SK-N-SH (cell line): ENCODE results near the gene XAGE2. TPM values are rescaled to one million over a fixed set of nuclear protein-coding genes. Genes with fewer than 3 reads are reported as not detected.
"Not testable (repeated sequence)": the region's sequence is repeated elsewhere in the genome, so short reads cannot be mapped to it uniquely, and the experiment has no call there.

Experiments used
- CTCF ChIA-PET: fragments of 300-600, 350-600 bp; formaldehyde crosslinking; extraction: SDS; loops from one replicate; lab custom pipeline; 2021; lab: Yijun Ruan, JAX
- POLR2A ChIA-PET: fragments of 350-600 bp; sonication (Branson Sonifier 250); formaldehyde crosslinking; extraction: SDS; loops from one replicate; lab custom pipeline; 2020; ENCODE audit warnings: antibody characterized with exemption, inconsistent platforms; lab: Yijun Ruan, JAX
- DNase-seq: peaks from one replicate; pipeline ENCODE4 v3.0.0; 2012
- H2AFZ ChIP-seq: fragments of 200-600 bp; sonication (generic); 2 replicates; pipeline ENCODE4 v1.8.1; 2016; ENCODE audit warnings: antibody characterized with exemption, mild to moderate bottlenecking, low read depth
- H3F3A ChIP-seq: fragments of 200-600 bp; sonication (generic); replicated peaks from 2 replicates; pipeline ENCODE3; 2016; ENCODE audit warnings: antibody characterized with exemption, mild to moderate bottlenecking; ENCODE audit not compliant: insufficient read depth
- H3K27ac ChIP-seq, 2 experiments: fragments of 200-500 bp in 1 of 2; fragments of 200-600 bp in 1 of 2; sonication (Bioruptor generic) in 1 of 2; sonication (generic), shearing (Covaris generic) in 1 of 2; 2 replicates each; pipeline versions ENCODE4 v1.5.1 to v1.6.1; 2014 to 2016; ENCODE audit warnings: low read depth in 2 of 2, inconsistent platforms in 1 of 2, low read length in 1 of 2, mild to moderate bottlenecking in 1 of 2, mixed read lengths in 1 of 2
- H3K27me3 ChIP-seq: fragments of 200-600 bp; sonication (generic), shearing (Covaris generic); 2 replicates; pipeline ENCODE4 v1.6.1; 2016; ENCODE audit warnings: mixed run types; ENCODE audit not compliant: insufficient read depth
- H3K36me3 ChIP-seq, 2 experiments: fragments of 200-500 bp in 1 of 2; fragments of 200-600 bp in 1 of 2; sonication (Bioruptor generic) in 1 of 2; sonication (generic) in 1 of 2; replicated peaks in 1 of 2; 2 replicates each; pipeline versions ENCODE3 to v1.5.1; 2014 to 2016; ENCODE audit warnings: low read length in 1 of 2, mild to moderate bottlenecking in 1 of 2; ENCODE audit not compliant: insufficient read depth in 2 of 2, control insufficient read depth in 1 of 2
- H3K4me1 ChIP-seq, 2 experiments: fragments of 200-500 bp in 1 of 2; fragments of 200-600 bp in 1 of 2; sonication (Bioruptor generic) in 1 of 2; sonication (generic), shearing (Covaris generic) in 1 of 2; 2 replicates each; pipeline versions ENCODE4 v1.5.1 to v1.6.1; 2014 to 2016; ENCODE audit warnings: low read depth in 1 of 2, low read length in 1 of 2, mixed run types in 1 of 2; ENCODE audit not compliant: insufficient read depth in 2 of 2, control insufficient read depth in 1 of 2
- H3K4me2 ChIP-seq: fragments of 200-600 bp; sonication (generic), shearing (Covaris generic); 2 replicates; pipeline ENCODE4 v1.6.1; 2017; ENCODE audit warnings: mixed run types
- H3K4me3 ChIP-seq, 2 experiments: fragments of 200-500 bp in 1 of 2; fragments of 200-600 bp in 1 of 2; sonication (Bioruptor generic) in 1 of 2; sonication (generic), shearing (Covaris generic) in 1 of 2; 2 replicates each; pipeline versions ENCODE4 v1.5.1 to v1.8.1; 2014 to 2016; ENCODE audit warnings: low read depth in 2 of 2, inconsistent platforms in 1 of 2, low read length in 1 of 2, mild to moderate bottlenecking in 1 of 2, mixed read lengths in 1 of 2, moderate library complexity in 1 of 2
- H3K79me2 ChIP-seq: fragments of 200-600 bp; sonication (generic); 2 replicates; pipeline ENCODE4 v1.8.1; 2017; ENCODE audit warnings: mild to moderate bottlenecking; ENCODE audit not compliant: insufficient read depth
- H3K9ac ChIP-seq: fragments of 200-600 bp; sonication (generic); 2 replicates; pipeline ENCODE4 v1.6.1; 2017; ENCODE audit warnings: mixed run types
- H3K9me2 ChIP-seq: fragments of 200-600 bp; sonication (generic); 2 replicates; pipeline ENCODE4 v1.6.1; 2017; ENCODE audit warnings: mixed run types
- H3K9me3 ChIP-seq: fragments of 200-600 bp; sonication (generic); 2 replicates; pipeline ENCODE4 v1.6.1; 2017; ENCODE audit warnings: mixed run types, mild to moderate bottlenecking, moderate library complexity
- H4K20me1 ChIP-seq: fragments of 200-600 bp; sonication (generic); 2 replicates; pipeline ENCODE4 v1.6.1; 2017; ENCODE audit warnings: mild to moderate bottlenecking, mixed run types; ENCODE audit not compliant: insufficient read depth
- ELF1 ChIP-seq: IDR thresholded peaks from 2 replicates; pipeline ENCODE4 v1.4.0; 2012
- EP300 ChIP-seq, 2 experiments: IDR thresholded peaks; 2 replicates each; pipeline versions ENCODE4 v1.4.0 to v1.6.1; 2012; ENCODE audit warnings: borderline replicate concordance in 1 of 2, low read depth in 1 of 2, low read length in 1 of 2
- FOSL2 ChIP-seq: IDR thresholded peaks from 2 replicates; pipeline ENCODE4 v1.4.0; 2012; ENCODE audit warnings: low read depth, mild to moderate bottlenecking, moderate library complexity, borderline replicate concordance
- FOXM1 ChIP-seq: IDR thresholded peaks from 2 replicates; pipeline ENCODE4 v1.4.0; 2012; ENCODE audit warnings: low read depth, mild to moderate bottlenecking
- GABPA ChIP-seq: IDR thresholded peaks from 2 replicates; pipeline ENCODE4 v1.4.0; 2012; ENCODE audit warnings: low read depth, mild to moderate bottlenecking
- GATA2 ChIP-seq: sonication (generic); formaldehyde crosslinking; IDR thresholded peaks from 2 replicates; pipeline ENCODE4 v1.5.0; 2020; ENCODE audit warnings: mild to moderate bottlenecking, missing genetic modification reagents
- JUND ChIP-seq: IDR thresholded peaks from 2 replicates; pipeline ENCODE4 v1.4.0; 2012
- NFIC ChIP-seq: IDR thresholded peaks from 2 replicates; pipeline ENCODE4 v1.4.0; 2012; ENCODE audit warnings: borderline replicate concordance
- RCOR1 ChIP-seq: fragments of 150-350 bp; IDR thresholded peaks from 2 replicates; pipeline ENCODE4 v1.6.1; 2017; ENCODE audit warnings: antibody characterized with exemption, low read length
- SIN3A ChIP-seq: IDR thresholded peaks from 2 replicates; pipeline ENCODE4 v1.6.1; 2012; ENCODE audit warnings: low read depth, mild to moderate bottlenecking, low read length, moderate library complexity, borderline replicate concordance
- SMC3 ChIP-seq: IDR thresholded peaks from 2 replicates; pipeline ENCODE4 v1.6.1; 2012; ENCODE audit warnings: low read depth, low read length, improper control_type of control experiment
- TEAD4 ChIP-seq: IDR thresholded peaks from 2 replicates; pipeline ENCODE4 v1.4.0; 2012; ENCODE audit warnings: mild to moderate bottlenecking, borderline replicate concordance; ENCODE audit not compliant: insufficient read depth
- YY1 ChIP-seq: IDR thresholded peaks from 2 replicates; pipeline ENCODE4 v1.4.0; 2012; ENCODE audit warnings: low read depth, mild to moderate bottlenecking
- WGBS: methylation state at CpG from one replicate; pipeline ENCODE4 v1.1.6; 2017; ENCODE audit warnings: low lambda C conversion rate; 5-methylcytosine and 5-hydroxymethylcytosine counted together
- polyA plus RNA-seq, 3 experiments: library from polyadenylated mRNA; depleted of rRNA; stranded (reverse); fragments of >200 nt; gene quantifications; 2 replicates each; pipeline ENCODE4 v1.2.3, GENCODE V29; 2012
- TF ChIP-seq, protein P1 (sequence below): IDR thresholded peaks from 2 replicates; pipeline ENCODE4 v1.6.1; 2012; ENCODE audit warnings: mild to moderate bottlenecking, low read depth, low read length, moderate library complexity
- TF ChIP-seq, protein P2 (sequence below): IDR thresholded peaks from 2 replicates; pipeline ENCODE4 v1.4.0; 2012; ENCODE audit warnings: low read depth, borderline replicate concordance
- TF ChIP-seq, protein P3 (sequence below): IDR thresholded peaks from 2 replicates; pipeline ENCODE4; 2012
- TF ChIP-seq, protein P4 (sequence below): fragments of 150-350 bp; IDR thresholded peaks from 2 replicates; pipeline ENCODE4 v1.6.1; 2016; ENCODE audit warnings: mild to moderate bottlenecking, low read depth, low read length
- TF ChIP-seq, protein P5 (sequence below): fragments of 150-350 bp; IDR thresholded peaks from 2 replicates; pipeline ENCODE4 v1.6.1; 2017; ENCODE audit warnings: antibody characterized with exemption, low read length, low read depth, borderline replicate concordance
- TF ChIP-seq, protein P6 (sequence below): IDR thresholded peaks from 2 replicates; pipeline ENCODE4 v1.4.0; 2012; ENCODE audit warnings: low read depth
- TF ChIP-seq, protein P7 (sequence below): fragments of 200-600 bp; sonication (generic); IDR thresholded peaks from 2 replicates; pipeline ENCODE4 v1.6.1; 2017; ENCODE audit warnings: antibody characterized with exemption, mild to moderate bottlenecking, moderate library complexity

Gene XAGE2
- polyA plus RNA-seq, 1 of the 3 experiments (the other 2 are of a cell fraction): 0.13 TPM

DNA sequence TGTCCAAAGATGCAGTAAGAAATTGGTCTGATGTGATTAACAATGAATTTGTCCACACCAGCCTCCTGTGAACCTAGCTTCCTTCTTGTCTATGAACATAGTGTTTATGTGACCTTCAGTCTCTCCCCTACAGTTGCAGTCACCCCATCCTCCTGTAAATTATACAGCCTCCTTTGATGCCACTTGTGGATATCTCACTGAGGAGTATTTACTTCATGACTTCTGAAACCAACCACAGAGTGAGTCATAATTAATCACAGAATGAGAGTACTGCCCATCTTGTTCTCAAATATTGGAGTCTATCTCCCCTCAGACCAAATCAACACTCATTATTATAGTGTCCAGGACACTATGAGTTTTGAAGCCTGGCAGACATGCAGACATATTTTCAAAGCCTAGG, 27.3 kb upstream of the XAGE2 start:
- no peaks in the 10 kb centered on the region for H3K4me1 ChIP-seq
- H3K4me3 ChIP-seq: no peak overlapping the region
- no peak overlapping the region for H2AFZ ChIP-seq
- no peaks in the 10 kb centered on the region for H3K36me3 ChIP-seq
- ChIA-PET CTCF (no interaction called here), POLR2A (no interaction called here)
- no peak for DNase-seq
- no peaks in the 10 kb centered on the region for H4K20me1 ChIP-seq
- H3K4me2 ChIP-seq: no peak overlapping the region
- H3K79me2 ChIP-seq: no peaks in the 10 kb centered on the region
- no peak overlapping the region for H3K9ac ChIP-seq
- H3K27ac ChIP-seq: no peak overlapping the region
- H3K9me2 ChIP-seq: no peaks in the 10 kb centered on the region
- no peak for TF ChIP-seq YY1
- TF ChIP-seq, protein P1, sequence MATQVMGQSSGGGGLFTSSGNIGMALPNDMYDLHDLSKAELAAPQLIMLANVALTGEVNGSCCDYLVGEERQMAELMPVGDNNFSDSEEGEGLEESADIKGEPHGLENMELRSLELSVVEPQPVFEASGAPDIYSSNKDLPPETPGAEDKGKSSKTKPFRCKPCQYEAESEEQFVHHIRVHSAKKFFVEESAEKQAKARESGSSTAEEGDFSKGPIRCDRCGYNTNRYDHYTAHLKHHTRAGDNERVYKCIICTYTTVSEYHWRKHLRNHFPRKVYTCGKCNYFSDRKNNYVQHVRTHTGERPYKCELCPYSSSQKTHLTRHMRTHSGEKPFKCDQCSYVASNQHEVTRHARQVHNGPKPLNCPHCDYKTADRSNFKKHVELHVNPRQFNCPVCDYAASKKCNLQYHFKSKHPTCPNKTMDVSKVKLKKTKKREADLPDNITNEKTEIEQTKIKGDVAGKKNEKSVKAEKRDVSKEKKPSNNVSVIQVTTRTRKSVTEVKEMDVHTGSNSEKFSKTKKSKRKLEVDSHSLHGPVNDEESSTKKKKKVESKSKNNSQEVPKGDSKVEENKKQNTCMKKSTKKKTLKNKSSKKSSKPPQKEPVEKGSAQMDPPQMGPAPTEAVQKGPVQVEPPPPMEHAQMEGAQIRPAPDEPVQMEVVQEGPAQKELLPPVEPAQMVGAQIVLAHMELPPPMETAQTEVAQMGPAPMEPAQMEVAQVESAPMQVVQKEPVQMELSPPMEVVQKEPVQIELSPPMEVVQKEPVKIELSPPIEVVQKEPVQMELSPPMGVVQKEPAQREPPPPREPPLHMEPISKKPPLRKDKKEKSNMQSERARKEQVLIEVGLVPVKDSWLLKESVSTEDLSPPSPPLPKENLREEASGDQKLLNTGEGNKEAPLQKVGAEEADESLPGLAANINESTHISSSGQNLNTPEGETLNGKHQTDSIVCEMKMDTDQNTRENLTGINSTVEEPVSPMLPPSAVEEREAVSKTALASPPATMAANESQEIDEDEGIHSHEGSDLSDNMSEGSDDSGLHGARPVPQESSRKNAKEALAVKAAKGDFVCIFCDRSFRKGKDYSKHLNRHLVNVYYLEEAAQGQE: no peak
- no peak for TF ChIP-seq JUND
- no peak for TF ChIP-seq SIN3A
- TF ChIP-seq, protein P2, sequence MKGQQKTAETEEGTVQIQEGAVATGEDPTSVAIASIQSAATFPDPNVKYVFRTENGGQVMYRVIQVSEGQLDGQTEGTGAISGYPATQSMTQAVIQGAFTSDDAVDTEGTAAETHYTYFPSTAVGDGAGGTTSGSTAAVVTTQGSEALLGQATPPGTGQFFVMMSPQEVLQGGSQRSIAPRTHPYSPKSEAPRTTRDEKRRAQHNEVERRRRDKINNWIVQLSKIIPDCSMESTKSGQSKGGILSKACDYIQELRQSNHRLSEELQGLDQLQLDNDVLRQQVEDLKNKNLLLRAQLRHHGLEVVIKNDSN: no peak
- TF ChIP-seq GABPA: no peak
- no peak for TF ChIP-seq RCOR1
- TF ChIP-seq FOSL2: no peak
- no peak for TF ChIP-seq TEAD4
- TF ChIP-seq GATA2: no peak
- no peak for TF ChIP-seq ELF1
- TF ChIP-seq, protein P3, sequence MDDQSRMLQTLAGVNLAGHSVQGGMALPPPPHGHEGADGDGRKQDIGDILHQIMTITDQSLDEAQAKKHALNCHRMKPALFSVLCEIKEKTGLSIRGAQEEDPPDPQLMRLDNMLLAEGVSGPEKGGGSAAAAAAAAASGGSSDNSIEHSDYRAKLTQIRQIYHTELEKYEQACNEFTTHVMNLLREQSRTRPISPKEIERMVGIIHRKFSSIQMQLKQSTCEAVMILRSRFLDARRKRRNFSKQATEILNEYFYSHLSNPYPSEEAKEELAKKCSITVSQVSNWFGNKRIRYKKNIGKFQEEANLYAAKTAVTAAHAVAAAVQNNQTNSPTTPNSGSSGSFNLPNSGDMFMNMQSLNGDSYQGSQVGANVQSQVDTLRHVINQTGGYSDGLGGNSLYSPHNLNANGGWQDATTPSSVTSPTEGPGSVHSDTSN: no peak
- TF ChIP-seq, protein P4, sequence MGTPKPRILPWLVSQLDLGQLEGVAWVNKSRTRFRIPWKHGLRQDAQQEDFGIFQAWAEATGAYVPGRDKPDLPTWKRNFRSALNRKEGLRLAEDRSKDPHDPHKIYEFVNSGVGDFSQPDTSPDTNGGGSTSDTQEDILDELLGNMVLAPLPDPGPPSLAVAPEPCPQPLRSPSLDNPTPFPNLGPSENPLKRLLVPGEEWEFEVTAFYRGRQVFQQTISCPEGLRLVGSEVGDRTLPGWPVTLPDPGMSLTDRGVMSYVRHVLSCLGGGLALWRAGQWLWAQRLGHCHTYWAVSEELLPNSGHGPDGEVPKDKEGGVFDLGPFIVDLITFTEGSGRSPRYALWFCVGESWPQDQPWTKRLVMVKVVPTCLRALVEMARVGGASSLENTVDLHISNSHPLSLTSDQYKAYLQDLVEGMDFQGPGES: no peak
- TF ChIP-seq FOXM1: no peak
- no peak for TF ChIP-seq NFIC
- TF ChIP-seq, protein P5, sequence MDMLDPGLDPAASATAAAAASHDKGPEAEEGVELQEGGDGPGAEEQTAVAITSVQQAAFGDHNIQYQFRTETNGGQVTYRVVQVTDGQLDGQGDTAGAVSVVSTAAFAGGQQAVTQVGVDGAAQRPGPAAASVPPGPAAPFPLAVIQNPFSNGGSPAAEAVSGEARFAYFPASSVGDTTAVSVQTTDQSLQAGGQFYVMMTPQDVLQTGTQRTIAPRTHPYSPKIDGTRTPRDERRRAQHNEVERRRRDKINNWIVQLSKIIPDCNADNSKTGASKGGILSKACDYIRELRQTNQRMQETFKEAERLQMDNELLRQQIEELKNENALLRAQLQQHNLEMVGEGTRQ: no peak
- no peak for TF ChIP-seq EP300 (IDR thresholded peaks at IDR 0.05; ENCODE audit: borderline replicate concordance in 1 of 2, low read depth in 1 of 2, low read length in 1 of 2)
- TF ChIP-seq, protein P6, sequence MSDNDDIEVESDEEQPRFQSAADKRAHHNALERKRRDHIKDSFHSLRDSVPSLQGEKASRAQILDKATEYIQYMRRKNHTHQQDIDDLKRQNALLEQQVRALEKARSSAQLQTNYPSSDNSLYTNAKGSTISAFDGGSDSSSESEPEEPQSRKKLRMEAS: no peak
- no peak for TF ChIP-seq SMC3
- TF ChIP-seq, protein P7, sequence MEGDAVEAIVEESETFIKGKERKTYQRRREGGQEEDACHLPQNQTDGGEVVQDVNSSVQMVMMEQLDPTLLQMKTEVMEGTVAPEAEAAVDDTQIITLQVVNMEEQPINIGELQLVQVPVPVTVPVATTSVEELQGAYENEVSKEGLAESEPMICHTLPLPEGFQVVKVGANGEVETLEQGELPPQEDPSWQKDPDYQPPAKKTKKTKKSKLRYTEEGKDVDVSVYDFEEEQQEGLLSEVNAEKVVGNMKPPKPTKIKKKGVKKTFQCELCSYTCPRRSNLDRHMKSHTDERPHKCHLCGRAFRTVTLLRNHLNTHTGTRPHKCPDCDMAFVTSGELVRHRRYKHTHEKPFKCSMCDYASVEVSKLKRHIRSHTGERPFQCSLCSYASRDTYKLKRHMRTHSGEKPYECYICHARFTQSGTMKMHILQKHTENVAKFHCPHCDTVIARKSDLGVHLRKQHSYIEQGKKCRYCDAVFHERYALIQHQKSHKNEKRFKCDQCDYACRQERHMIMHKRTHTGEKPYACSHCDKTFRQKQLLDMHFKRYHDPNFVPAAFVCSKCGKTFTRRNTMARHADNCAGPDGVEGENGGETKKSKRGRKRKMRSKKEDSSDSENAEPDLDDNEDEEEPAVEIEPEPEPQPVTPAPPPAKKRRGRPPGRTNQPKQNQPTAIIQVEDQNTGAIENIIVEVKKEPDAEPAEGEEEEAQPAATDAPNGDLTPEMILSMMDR: no peak
- H3F3A ChIP-seq: no peaks in the 10 kb centered on the region
- no peaks in the 10 kb centered on the region for H3K9me3 ChIP-seq
- H3K27me3 ChIP-seq: peaks cover 23% of the 10 kb centered on the region; the same call in 1 of the 2 replicates

DNA sequence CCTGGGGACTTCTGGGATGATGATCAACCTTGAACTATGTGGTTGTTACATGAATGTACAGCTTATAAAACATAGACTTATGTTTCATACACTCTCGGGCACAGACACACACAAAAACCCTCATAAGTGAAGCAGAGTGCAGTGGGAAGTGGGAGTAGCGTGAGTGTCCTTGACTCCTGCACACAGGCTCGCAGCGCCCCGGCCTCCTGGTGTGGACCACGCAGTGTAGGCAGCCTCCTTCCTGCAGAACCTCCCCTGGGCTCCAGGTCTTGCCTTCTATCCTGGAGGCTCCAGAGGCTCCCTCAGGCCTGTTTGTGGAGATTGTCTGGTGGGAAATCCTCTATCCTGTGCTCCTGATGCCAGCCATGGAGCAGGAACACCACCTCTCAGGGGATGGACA, 25.7 kb upstream of the XAGE2 start:
- peaks cover 23% of the 10 kb centered on the region; the same call in 1 of the 2 replicates for H3K27me3 ChIP-seq
- H3K4me1 ChIP-seq, CTCF ChIA-PET, H3K4me3 ChIP-seq, POLR2A ChIA-PET, H3K36me3 ChIP-seq, H3K9me2 ChIP-seq, H3K9me3 ChIP-seq, H3K4me2 ChIP-seq, DNase-seq, H3F3A ChIP-seq, H3K79me2 ChIP-seq, H4K20me1 ChIP-seq, H3K9ac ChIP-seq, H2AFZ ChIP-seq, H3K27ac ChIP-seq: not testable (repeated sequence)
- 0% methylated on average over 5 of the region's 6 CpGs for WGBS
